Choroid plexus epithelial cell (primary cell): ENCODE results near the gene LRCH2.

Source experiments
- DNase-seq: peaks from one replicate; pipeline ENCODE4 v3.0.0-alpha.2; 2010; ENCODE audit warnings: low read depth
- H3K4me3 ChIP-seq: 2 replicates; pipeline ENCODE4 v1.5.1; 2011; ENCODE audit warnings: low read depth, mild to moderate bottlenecking, control low read depth, low read length, moderate library complexity
- TF ChIP-seq, protein P1 (sequence below): conservative IDR thresholded peaks from 2 replicates; pipeline ENCODE4 v1.5.1; 2011; ENCODE audit warnings: low read depth, mild to moderate bottlenecking, control low read depth, inconsistent platforms, low read length, moderate library complexity

LRCH2 gene, protein sequence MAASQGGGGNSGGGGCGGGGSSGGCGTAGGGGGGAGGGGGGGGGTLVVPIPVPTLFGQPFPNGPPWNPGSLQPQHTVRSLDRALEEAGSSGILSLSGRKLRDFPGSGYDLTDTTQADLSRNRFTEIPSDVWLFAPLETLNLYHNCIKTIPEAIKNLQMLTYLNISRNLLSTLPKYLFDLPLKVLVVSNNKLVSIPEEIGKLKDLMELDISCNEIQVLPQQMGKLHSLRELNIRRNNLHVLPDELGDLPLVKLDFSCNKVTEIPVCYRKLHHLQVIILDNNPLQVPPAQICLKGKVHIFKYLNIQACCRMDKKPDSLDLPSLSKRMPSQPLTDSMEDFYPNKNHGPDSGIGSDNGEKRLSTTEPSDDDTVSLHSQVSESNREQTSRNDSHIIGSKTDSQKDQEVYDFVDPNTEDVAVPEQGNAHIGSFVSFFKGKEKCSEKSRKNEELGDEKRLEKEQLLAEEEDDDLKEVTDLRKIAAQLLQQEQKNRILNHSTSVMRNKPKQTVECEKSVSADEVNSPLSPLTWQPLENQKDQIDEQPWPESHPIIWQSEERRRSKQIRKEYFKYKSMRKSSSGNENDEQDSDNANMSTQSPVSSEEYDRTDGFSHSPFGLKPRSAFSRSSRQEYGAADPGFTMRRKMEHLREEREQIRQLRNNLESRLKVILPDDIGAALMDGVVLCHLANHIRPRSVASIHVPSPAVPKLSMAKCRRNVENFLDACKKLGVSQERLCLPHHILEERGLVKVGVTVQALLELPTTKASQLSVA

DNA sequence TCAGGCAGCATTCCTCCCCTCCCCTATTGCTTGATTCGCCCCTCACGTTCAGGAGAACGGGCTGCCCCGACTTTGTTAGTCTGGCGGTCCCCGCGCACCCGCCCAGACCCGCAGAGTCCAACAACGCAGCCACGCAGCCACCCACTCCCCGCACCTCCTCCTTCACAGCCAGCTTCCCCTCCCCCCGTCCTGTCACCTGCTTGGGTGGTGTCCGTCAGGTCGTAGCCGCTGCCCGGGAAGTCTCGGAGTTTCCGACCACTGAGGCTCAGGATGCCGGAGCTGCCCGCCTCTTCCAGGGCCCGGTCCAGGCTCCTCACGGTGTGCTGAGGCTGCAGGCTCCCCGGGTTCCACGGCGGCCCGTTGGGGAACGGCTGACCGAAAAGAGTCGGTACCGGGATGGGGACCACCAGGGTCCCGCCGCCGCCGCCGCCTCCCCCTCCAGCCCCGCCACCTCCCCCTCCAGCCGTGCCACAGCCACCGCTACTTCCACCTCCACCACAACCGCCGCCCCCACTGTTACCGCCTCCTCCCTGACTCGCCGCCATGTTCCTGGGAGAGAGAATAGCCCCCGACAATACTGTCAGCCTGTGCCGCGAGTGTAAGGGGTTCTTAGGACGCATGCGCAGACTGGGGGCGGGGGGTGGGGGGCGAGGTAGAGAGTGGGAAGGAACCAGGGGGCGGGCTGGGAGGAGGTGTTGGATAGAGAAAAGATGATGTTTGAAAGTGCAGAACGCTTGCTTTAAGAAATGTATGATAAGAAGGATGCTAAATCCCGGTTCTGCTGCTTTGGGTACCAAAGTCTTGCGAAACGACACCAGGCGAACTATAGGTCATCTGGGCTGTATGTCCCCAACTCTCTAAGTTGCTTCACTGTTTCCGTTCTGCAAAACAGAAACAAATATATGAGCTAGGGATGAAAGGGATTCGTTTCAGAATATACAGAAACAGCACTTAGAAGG is at the start of gene LRCH2:
TSS of gene LRCH2 (minus strand) at position 600 of the 959 bp plus-strand sequence. CDS start at position 545, 55 bp downstream.
- peak within 1 kb of the TSS; percentile 69 for H3K4me3 ChIP-seq
- peak; percentile 39 for DNase-seq
- TF ChIP-seq, protein P1, sequence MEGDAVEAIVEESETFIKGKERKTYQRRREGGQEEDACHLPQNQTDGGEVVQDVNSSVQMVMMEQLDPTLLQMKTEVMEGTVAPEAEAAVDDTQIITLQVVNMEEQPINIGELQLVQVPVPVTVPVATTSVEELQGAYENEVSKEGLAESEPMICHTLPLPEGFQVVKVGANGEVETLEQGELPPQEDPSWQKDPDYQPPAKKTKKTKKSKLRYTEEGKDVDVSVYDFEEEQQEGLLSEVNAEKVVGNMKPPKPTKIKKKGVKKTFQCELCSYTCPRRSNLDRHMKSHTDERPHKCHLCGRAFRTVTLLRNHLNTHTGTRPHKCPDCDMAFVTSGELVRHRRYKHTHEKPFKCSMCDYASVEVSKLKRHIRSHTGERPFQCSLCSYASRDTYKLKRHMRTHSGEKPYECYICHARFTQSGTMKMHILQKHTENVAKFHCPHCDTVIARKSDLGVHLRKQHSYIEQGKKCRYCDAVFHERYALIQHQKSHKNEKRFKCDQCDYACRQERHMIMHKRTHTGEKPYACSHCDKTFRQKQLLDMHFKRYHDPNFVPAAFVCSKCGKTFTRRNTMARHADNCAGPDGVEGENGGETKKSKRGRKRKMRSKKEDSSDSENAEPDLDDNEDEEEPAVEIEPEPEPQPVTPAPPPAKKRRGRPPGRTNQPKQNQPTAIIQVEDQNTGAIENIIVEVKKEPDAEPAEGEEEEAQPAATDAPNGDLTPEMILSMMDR: no peak

DNA sequence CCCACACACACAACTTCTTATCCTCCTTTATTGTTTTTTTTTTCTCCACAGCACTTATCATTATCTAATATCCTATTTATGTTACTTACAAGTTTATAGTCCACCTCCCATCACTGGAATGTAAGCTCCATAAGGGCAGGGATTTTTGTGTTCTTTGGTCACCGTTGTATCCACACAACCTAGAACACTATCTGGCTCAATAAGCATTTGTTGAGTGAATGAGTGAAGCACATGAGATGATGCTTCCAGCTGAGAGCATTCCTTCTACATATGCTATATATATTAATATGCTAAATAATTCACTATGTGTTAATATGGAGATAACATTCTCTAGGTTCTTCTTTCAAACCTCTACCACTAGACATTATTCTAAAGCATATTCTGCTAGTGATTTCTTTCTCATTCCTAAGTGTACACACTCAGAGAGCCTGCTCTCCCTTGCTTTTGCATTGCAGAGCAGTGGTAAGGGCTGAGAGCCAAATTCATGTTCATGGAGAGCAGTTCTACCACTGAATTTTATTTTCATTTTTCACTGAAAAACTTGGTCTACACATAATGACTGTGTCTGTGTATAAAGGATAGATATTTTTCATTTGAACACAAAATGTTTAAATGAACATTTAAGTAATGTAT is 35.3 kb upstream of the LRCH2 start:
- no peak overlapping the region for H3K4me3 ChIP-seq
- peak; percentile 1 for DNase-seq
- TF ChIP-seq, protein P1: no peak

DNA sequence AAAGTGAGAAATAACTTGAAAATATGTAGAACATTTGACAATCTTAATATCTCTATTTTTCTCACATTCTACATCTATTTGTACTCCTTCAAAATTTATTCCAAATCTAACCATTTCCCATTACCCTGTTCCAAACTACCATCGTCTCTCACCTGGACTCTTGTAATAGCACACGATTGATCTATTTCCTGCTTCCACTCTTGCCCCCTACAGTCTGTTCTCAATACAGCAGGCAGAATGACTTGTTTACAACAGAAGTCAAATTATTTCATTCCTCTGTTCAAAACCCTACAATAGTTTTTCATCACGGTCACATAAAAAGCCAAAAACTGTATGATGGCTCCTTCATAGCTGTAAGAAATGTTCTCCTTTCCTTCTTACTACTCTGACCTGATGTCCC is 34.5 kb upstream of the LRCH2 start:
- no peak overlapping the region for H3K4me3 ChIP-seq
- TF ChIP-seq, protein P1: peak; percentile 51
- peak; percentile 24 for DNase-seq

DNA sequence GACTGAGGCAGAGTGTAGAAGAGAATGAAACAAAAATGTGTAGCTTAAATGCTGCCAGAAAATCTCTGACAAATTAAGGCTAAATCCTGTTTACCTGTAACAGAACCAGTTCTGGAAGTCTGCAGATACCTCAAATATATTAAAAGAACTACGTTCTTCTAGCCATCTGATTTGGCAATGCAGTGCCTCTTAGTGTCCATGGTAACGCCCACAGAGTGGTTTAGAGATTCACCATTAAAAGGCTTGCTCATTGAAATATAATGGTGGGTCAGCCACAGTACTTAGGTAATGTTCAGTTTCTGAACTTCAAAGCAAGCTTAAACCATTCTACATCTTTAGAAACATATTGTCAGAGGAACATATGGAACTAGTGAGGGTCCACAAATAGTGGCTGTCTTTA is 32.4 kb upstream of the LRCH2 start:
- TF ChIP-seq, protein P1: no peak
- DNase-seq: no peak
- no peak overlapping the region for H3K4me3 ChIP-seq

DNA sequence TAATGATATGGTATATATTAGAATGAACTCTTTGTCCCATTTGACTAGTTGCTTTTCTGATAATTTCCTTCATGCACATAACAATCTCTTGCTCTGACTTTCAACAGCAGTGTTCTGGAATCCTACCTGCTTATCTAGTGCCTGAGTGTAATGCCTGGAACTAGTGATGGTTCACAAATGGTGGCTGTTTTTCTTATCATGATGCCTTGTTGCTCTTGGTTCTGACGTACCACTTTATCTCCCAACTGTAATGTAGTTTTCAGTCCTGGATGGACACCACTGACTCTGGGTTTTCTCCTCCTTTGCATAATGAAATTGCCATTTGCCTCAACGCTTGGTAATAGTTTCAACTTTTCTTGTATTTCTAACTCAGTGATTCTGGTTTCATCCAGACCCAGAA is 30.1 kb upstream of the LRCH2 start:
- DNase-seq: no peak
- TF ChIP-seq, protein P1: no peak
- no peak overlapping the region for H3K4me3 ChIP-seq

DNA sequence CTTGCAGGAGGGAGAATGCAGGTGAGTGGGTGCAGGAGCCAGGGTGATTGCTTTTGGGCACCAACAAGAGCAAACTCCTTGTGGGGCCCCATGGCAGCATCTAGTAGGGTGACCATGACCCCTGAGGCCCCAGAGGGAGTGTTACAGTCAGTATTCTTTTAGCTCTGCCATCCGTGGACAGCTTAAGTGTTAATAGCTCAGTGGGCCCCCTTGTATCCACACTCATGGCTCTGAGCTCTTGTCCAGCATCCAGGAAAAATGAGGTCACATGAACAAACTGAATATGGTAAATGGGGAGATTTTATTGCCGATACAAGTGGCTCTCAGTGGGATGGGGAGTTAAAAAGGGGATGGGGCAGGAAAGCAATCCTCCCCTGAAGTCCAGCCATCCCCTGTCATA is 27.3 kb upstream of the LRCH2 start:
- H3K4me3 ChIP-seq: no peak overlapping the region
- TF ChIP-seq, protein P1: no peak
- no peak for DNase-seq
